GM19455 (cell line): ENCODE measurements around the gene IFT52.

Experiments
- ATAC-seq: cut with Tn5 transposase; IDR thresholded peaks from one replicate; pipeline ENCODE4 v1.9.1; 2021; ENCODE audit not compliant: unreplicated experiment

Gene IFT52

GRCh38 chr20:43590392-43591303, at the start of gene IFT52:
TSS of gene IFT52 (plus strand) at chr20:43590937. CDS start at chr20:43594699, 3,762 bp downstream.
- peak; percentile 99 for ATAC-seq

- no peak for ATAC-seq
Observed at GRCh38 chr20:43541214-43541613, 49.5 kb upstream of the IFT52 start.

GRCh38 chr20:43542161-43542560, 48.6 kb upstream of the IFT52 start:
- no peak for ATAC-seq

- ATAC-seq, result no peak
Observed at GRCh38 chr20:43542674-43543073, 48.1 kb upstream of the IFT52 start.

GRCh38 chr20:43543138-43543537, 47.6 kb upstream of the IFT52 start:
- no peak for ATAC-seq

GRCh38 chr20:43544501-43544900, 46.2 kb upstream of the IFT52 start:
- ATAC-seq, result no peak

- ATAC-seq, result no peak
Observed at GRCh38 chr20:43545837-43546578, 44.7 kb upstream of the IFT52 start.

GRCh38 chr20:43548273-43548880, 42.4 kb upstream of the IFT52 start:
- no peak for ATAC-seq

- no peak for ATAC-seq
Observed at GRCh38 chr20:43549416-43550065, 41.2 kb upstream of the IFT52 start.

GRCh38 chr20:43550456-43550855, 40.3 kb upstream of the IFT52 start:
- no peak for ATAC-seq

GRCh38 chr20:43554369-43554768, 36.4 kb upstream of the IFT52 start:
- ATAC-seq, result no peak

- ATAC-seq, result no peak
Observed at GRCh38 chr20:43558412-43559146, 32.2 kb upstream of the IFT52 start, which contains the start of gene SGK2. TSS of gene SGK2 (plus strand) at chr20:43559027. CDS start at chr20:43566496, 7,469 bp downstream.

GRCh38 chr20:43559147-43559987, 31.4 kb upstream of the IFT52 start:
- no peak for ATAC-seq

- ATAC-seq, result no peak
Observed at GRCh38 chr20:43560974-43561373, 29.8 kb upstream of the IFT52 start.

- no peak for ATAC-seq
Observed at GRCh38 chr20:43563429-43563828, 27.3 kb upstream of the IFT52 start.

- ATAC-seq, result no peak
Observed at GRCh38 chr20:43563991-43564390, 26.7 kb upstream of the IFT52 start.

- no peak for ATAC-seq
Observed at GRCh38 chr20:43564455-43564854, 26.3 kb upstream of the IFT52 start.

- ATAC-seq, result no peak
Observed at GRCh38 chr20:43564993-43565757, 25.6 kb upstream of the IFT52 start.

- ATAC-seq, result no peak
Observed at GRCh38 chr20:43565758-43566104, 25.0 kb upstream of the IFT52 start.
